ENCODE measurements around the gene NTRK1. TPM values are rescaled to one million over a fixed set of nuclear protein-coding genes. Genes with fewer than 3 reads are reported as not detected.

Gene NTRK1
- polyA plus RNA-seq, 1 of the 3 experiments (the other 2 are of a cell fraction), result 0.97 TPM

DNA sequence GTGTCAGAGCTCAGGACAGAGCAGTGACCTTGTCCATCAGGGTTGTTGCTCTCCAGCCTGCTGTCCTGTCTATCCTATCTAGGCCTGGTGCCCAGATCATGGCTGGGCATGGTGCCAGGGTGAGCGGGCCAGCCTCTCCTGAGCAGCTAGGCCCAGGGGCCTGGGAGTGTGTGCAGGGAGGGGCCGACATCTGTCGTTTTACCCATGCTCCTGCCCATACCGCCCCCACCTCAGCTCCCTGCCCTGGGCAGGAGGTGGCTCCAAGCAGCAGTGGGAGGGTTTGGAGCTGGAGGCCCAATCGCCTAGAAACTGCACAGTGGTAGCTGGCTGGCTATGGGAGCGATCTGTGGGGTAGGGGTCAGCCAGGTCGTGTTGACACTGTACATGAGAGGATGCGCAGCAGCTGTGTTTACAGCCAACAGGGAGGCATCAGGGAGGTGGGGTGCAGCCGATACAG lies 8.2 kb upstream of the NTRK1 start:
- Histone ChIP-seq H3K27me3 (ENCODE audit: insufficient read depth) (peaks cover 6% of the 10 kb centered on the region; the same call in 1 of the 2 replicates), H3K9ac (no peak overlapping the region), H3F3A (replicated peaks; ENCODE audit: insufficient read depth) (no peaks in the 10 kb centered on the region), H4K20me1 (ENCODE audit: insufficient read depth) (no peaks in the 10 kb centered on the region), H3K9me2 (no peaks in the 10 kb centered on the region), H3K4me3 (ENCODE audit: low read depth in 2 of 2, low read length in 1 of 2) (no peak overlapping the region), H3K79me2 (ENCODE audit: insufficient read depth) (no peaks in the 10 kb centered on the region), H2AFZ (ENCODE audit: low read depth) (no peak overlapping the region), H3K27ac (ENCODE audit: low read depth in 2 of 2, low read length in 1 of 2) (peak overlapping the region in 1 of 2 experiments; percentile 94; a peak in 2 of 4 replicates), H3K4me1 (ENCODE audit: control insufficient read depth in 1 of 2, insufficient read depth in 2 of 2, low read depth in 1 of 2, low read length in 1 of 2) (peaks cover 0 to 45% of the 10 kb centered on the region in 2 experiments; a peak in 3 of 4 replicates), H3K9me3 (no peaks in the 10 kb centered on the region), H3K4me2 (no peak overlapping the region), H3K36me3 (replicated peaks in 1 of 2; ENCODE audit: control insufficient read depth in 1 of 2, insufficient read depth in 2 of 2, low read length in 1 of 2) (no peaks in the 10 kb centered on the region)
- ChIA-PET POLR2A (interaction anchor here (0.6 to 1.9 kb wide), 9 partner anchors 8 to 79 kb away, joined by 3 to 18 read pairs (median 3); partner anchors contain the start of gene NTRK1), CTCF (interaction anchor here (0.8 to 18.0 kb wide), 11 partner anchors 8 to 146 kb away, joined by 3 to 566 read pairs (median 5); partner anchors contain the start of gene NTRK1)
- WGBS (ENCODE audit: low lambda C conversion rate), result 29% methylated on average over 5 of the region's 9 CpGs
- peak; percentile 96 for DNase-seq
- TF ChIP-seq RFX5 (IDR thresholded peaks at IDR 0.05; ENCODE audit: low read length), result no peak
- TF ChIP-seq MAX (IDR thresholded peaks at IDR 0.05; ENCODE audit: low read depth), result no peak
- TF ChIP-seq RXRA (IDR thresholded peaks at IDR 0.05; ENCODE audit: borderline replicate concordance, low read depth), result no peak
- TF ChIP-seq NRF1 (IDR thresholded peaks at IDR 0.05; ENCODE audit: low read depth, low read length), result peak; percentile 33; the same call in 1 of the 2 replicates
- no peak for TF ChIP-seq FOXM1 (IDR thresholded peaks at IDR 0.05; ENCODE audit: low read depth)
- no peak for TF ChIP-seq MEF2A (IDR thresholded peaks at IDR 0.05; ENCODE audit: borderline replicate concordance, low read depth)
- TF ChIP-seq, protein P1, sequence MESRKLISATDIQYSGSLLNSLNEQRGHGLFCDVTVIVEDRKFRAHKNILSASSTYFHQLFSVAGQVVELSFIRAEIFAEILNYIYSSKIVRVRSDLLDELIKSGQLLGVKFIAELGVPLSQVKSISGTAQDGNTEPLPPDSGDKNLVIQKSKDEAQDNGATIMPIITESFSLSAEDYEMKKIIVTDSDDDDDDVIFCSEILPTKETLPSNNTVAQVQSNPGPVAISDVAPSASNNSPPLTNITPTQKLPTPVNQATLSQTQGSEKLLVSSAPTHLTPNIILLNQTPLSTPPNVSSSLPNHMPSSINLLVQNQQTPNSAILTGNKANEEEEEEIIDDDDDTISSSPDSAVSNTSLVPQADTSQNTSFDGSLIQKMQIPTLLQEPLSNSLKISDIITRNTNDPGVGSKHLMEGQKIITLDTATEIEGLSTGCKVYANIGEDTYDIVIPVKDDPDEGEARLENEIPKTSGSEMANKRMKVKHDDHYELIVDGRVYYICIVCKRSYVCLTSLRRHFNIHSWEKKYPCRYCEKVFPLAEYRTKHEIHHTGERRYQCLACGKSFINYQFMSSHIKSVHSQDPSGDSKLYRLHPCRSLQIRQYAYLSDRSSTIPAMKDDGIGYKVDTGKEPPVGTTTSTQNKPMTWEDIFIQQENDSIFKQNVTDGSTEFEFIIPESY (IDR thresholded peaks at IDR 0.05; ENCODE audit: borderline replicate concordance, low read depth), result no peak
- no peak for TF ChIP-seq POLR2AphosphoS5 (IDR thresholded peaks at IDR 0.05; ENCODE audit: low read depth, low read length)
- peak; percentile 86; the same call in 1 of the 2 replicates for TF ChIP-seq NFIC (IDR thresholded peaks at IDR 0.05; ENCODE audit: borderline replicate concordance)
- TF ChIP-seq, protein P2, sequence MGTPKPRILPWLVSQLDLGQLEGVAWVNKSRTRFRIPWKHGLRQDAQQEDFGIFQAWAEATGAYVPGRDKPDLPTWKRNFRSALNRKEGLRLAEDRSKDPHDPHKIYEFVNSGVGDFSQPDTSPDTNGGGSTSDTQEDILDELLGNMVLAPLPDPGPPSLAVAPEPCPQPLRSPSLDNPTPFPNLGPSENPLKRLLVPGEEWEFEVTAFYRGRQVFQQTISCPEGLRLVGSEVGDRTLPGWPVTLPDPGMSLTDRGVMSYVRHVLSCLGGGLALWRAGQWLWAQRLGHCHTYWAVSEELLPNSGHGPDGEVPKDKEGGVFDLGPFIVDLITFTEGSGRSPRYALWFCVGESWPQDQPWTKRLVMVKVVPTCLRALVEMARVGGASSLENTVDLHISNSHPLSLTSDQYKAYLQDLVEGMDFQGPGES (IDR thresholded peaks at IDR 0.05; ENCODE audit: low read depth, low read length), result no peak
- TF ChIP-seq SMC3 (IDR thresholded peaks at IDR 0.05; ENCODE audit: low read depth, low read length), result no peak; the same call in 1 of the 2 replicates
- peak in 1 of 2 experiments; percentile 88; a peak in 2 of 4 replicates for TF ChIP-seq EP300 (IDR thresholded peaks at IDR 0.05; ENCODE audit: borderline replicate concordance in 1 of 2, low read depth in 1 of 2, low read length in 1 of 2)
- TF ChIP-seq, protein P3, sequence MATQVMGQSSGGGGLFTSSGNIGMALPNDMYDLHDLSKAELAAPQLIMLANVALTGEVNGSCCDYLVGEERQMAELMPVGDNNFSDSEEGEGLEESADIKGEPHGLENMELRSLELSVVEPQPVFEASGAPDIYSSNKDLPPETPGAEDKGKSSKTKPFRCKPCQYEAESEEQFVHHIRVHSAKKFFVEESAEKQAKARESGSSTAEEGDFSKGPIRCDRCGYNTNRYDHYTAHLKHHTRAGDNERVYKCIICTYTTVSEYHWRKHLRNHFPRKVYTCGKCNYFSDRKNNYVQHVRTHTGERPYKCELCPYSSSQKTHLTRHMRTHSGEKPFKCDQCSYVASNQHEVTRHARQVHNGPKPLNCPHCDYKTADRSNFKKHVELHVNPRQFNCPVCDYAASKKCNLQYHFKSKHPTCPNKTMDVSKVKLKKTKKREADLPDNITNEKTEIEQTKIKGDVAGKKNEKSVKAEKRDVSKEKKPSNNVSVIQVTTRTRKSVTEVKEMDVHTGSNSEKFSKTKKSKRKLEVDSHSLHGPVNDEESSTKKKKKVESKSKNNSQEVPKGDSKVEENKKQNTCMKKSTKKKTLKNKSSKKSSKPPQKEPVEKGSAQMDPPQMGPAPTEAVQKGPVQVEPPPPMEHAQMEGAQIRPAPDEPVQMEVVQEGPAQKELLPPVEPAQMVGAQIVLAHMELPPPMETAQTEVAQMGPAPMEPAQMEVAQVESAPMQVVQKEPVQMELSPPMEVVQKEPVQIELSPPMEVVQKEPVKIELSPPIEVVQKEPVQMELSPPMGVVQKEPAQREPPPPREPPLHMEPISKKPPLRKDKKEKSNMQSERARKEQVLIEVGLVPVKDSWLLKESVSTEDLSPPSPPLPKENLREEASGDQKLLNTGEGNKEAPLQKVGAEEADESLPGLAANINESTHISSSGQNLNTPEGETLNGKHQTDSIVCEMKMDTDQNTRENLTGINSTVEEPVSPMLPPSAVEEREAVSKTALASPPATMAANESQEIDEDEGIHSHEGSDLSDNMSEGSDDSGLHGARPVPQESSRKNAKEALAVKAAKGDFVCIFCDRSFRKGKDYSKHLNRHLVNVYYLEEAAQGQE (IDR thresholded peaks at IDR 0.05; ENCODE audit: low read depth, low read length), result peak; percentile 7; the same call in 1 of the 2 replicates
- TF ChIP-seq RCOR1 (IDR thresholded peaks at IDR 0.05; ENCODE audit: low read length), result peak; percentile 85
- TF ChIP-seq TEAD4 (IDR thresholded peaks at IDR 0.05; ENCODE audit: borderline replicate concordance, insufficient read depth), result no peak
- 0 out of 2 replicates have a peak, but pooled peaks have one; percentile 19 for TF ChIP-seq PBX3 (IDR thresholded peaks at IDR 0.05)
- TF ChIP-seq ELF1 (IDR thresholded peaks at IDR 0.05), result no peak
- TF ChIP-seq FOSL2 (IDR thresholded peaks at IDR 0.05; ENCODE audit: borderline replicate concordance, low read depth), result no peak
- no peak for TF ChIP-seq TAF1 (IDR thresholded peaks at IDR 0.05; ENCODE audit: borderline replicate concordance, low read depth, low read length)
- TF ChIP-seq JUND (IDR thresholded peaks at IDR 0.05), result no peak
- no peak for TF ChIP-seq GABPA (IDR thresholded peaks at IDR 0.05; ENCODE audit: low read depth)
- peak; percentile 77 for TF ChIP-seq MXI1 (IDR thresholded peaks at IDR 0.05; ENCODE audit: low read depth, low read length)
- TF ChIP-seq CHD2 (IDR thresholded peaks at IDR 0.05; ENCODE audit: low read length, partially characterized antibody), result peak; percentile 87
- TF ChIP-seq, protein P4, sequence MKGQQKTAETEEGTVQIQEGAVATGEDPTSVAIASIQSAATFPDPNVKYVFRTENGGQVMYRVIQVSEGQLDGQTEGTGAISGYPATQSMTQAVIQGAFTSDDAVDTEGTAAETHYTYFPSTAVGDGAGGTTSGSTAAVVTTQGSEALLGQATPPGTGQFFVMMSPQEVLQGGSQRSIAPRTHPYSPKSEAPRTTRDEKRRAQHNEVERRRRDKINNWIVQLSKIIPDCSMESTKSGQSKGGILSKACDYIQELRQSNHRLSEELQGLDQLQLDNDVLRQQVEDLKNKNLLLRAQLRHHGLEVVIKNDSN (IDR thresholded peaks at IDR 0.05; ENCODE audit: borderline replicate concordance, low read depth), result no peak
- no peak for TF ChIP-seq EZH2phosphoT487 (IDR thresholded peaks at IDR 0.05; ENCODE audit: borderline replicate concordance, low read depth)
- TF ChIP-seq TCF12 (IDR thresholded peaks at IDR 0.05), result peak; percentile 66
